Measurements from ENCODE around the gene DMD.

Gene DMD

DNA sequence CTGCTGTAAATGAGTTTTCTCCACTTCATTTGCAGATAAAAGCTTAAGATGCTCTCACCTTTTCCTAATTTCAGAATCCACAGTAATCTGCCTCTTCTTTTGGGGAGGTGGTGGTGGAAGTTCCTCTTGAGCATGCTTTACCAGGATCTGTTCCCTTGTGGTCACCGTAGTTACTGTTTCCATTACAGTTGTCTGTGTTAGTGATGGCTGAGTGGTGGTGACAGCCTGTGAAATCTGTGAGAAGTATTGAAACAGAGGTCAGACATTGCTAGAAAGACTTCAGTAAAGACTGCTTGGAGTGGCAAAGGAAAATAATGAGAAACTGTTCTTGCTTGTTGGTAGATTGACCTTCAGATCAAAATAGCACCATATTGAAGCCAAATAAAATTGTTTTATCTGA lies 666.2 kb downstream of the DMD start:
- TF ChIP-seq TAF1 (IDR thresholded peaks at IDR 0.05; ENCODE audit: borderline replicate concordance, insufficient read depth, low read length), result no peak
- TF ChIP-seq, protein P1, sequence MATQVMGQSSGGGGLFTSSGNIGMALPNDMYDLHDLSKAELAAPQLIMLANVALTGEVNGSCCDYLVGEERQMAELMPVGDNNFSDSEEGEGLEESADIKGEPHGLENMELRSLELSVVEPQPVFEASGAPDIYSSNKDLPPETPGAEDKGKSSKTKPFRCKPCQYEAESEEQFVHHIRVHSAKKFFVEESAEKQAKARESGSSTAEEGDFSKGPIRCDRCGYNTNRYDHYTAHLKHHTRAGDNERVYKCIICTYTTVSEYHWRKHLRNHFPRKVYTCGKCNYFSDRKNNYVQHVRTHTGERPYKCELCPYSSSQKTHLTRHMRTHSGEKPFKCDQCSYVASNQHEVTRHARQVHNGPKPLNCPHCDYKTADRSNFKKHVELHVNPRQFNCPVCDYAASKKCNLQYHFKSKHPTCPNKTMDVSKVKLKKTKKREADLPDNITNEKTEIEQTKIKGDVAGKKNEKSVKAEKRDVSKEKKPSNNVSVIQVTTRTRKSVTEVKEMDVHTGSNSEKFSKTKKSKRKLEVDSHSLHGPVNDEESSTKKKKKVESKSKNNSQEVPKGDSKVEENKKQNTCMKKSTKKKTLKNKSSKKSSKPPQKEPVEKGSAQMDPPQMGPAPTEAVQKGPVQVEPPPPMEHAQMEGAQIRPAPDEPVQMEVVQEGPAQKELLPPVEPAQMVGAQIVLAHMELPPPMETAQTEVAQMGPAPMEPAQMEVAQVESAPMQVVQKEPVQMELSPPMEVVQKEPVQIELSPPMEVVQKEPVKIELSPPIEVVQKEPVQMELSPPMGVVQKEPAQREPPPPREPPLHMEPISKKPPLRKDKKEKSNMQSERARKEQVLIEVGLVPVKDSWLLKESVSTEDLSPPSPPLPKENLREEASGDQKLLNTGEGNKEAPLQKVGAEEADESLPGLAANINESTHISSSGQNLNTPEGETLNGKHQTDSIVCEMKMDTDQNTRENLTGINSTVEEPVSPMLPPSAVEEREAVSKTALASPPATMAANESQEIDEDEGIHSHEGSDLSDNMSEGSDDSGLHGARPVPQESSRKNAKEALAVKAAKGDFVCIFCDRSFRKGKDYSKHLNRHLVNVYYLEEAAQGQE (IDR thresholded peaks at IDR 0.05; ENCODE audit: insufficient read depth in 1 of 2, low read depth in 2 of 2, low read length in 2 of 2), result no peak
- TF ChIP-seq SIN3A (IDR thresholded peaks at IDR 0.05; ENCODE audit: borderline replicate concordance, insufficient read depth, low read length), result no peak
- TF ChIP-seq POLR2AphosphoS5 (IDR thresholded peaks at IDR 0.05; ENCODE audit: low read depth, low read length), result no peak
- TF ChIP-seq FOXP2 (optimal IDR thresholded peaks at IDR 0.05; ENCODE audit: borderline replicate concordance, extremely low read depth, extremely low read length, insufficient read depth), result no peak

DNA sequence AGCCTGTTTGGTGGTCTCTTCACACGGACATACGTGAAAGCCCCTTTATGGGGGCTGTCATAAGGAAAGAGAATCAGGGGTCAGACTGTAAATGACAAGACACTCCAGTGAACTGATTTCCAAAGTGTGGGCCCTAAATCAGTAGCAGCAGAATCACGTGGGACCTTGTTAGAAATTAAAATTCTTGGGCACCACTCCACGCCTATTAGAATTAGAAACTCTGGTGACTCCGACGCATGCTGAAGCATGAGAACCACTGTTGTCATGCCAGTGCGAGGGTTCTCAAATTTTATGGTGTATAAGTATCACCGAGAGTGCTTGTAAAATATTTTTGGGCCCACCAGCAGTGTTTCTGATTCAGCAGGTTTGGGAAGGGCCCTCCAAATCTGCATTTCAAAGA lies 672.8 kb downstream of the DMD start:
- TF ChIP-seq SIN3A (IDR thresholded peaks at IDR 0.05; ENCODE audit: borderline replicate concordance, insufficient read depth, low read length), result no peak
- no peak for TF ChIP-seq FOXP2 (optimal IDR thresholded peaks at IDR 0.05; ENCODE audit: borderline replicate concordance, extremely low read depth, extremely low read length, insufficient read depth)
- no peak for TF ChIP-seq TAF1 (IDR thresholded peaks at IDR 0.05; ENCODE audit: borderline replicate concordance, insufficient read depth, low read length)
- no peak for TF ChIP-seq POLR2AphosphoS5 (IDR thresholded peaks at IDR 0.05; ENCODE audit: low read depth, low read length)
- TF ChIP-seq, protein P1 (IDR thresholded peaks at IDR 0.05; ENCODE audit: insufficient read depth in 1 of 2, low read depth in 2 of 2, low read length in 2 of 2), result no peak

DNA sequence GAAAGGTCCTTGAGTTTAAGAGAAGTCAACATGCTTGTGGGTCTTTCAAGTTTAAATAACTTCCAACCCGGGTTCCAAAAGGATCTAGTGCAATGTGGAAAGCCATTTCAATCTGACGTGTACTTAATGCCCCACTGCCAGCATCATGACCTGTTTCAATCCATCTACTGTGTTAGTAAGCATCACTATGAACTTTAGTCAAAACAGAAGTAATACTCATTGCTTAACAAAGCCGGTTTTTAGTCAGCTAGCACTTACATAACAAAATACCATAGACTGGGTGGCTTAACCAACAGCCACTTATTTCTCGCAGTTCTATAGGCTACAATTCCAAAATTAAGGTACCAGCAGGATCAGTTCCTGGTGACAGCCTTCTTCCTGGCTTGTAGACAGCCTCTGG lies 677.5 kb downstream of the DMD start:
- TF ChIP-seq, protein P1 (IDR thresholded peaks at IDR 0.05; ENCODE audit: insufficient read depth in 1 of 2, low read depth in 2 of 2, low read length in 2 of 2), result no peak
- TF ChIP-seq FOXP2 (optimal IDR thresholded peaks at IDR 0.05; ENCODE audit: borderline replicate concordance, extremely low read depth, extremely low read length, insufficient read depth) (no peak), TAF1 (IDR thresholded peaks at IDR 0.05; ENCODE audit: borderline replicate concordance, insufficient read depth, low read length) (no peak), SIN3A (IDR thresholded peaks at IDR 0.05; ENCODE audit: borderline replicate concordance, insufficient read depth, low read length) (no peak), POLR2AphosphoS5 (IDR thresholded peaks at IDR 0.05; ENCODE audit: low read depth, low read length) (no peak)

DNA sequence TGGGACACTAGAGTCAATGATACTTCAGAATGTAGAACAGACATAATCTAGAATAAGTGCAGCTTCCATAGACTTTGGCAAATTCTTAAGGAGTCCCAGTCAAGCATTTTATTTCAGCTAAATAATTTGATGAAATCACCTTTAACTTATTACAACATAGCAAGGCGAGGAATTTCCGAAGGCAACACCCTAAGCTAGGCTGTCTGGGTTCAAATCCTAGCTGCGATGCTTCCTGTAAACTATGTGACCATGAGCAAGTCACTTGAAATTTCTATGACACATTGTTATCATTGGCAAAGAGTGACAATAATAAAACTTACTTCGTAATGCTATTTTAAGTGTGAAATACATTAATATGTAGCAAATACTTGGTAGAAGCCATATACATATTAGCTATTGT lies 679.1 kb downstream of the DMD start:
- TF ChIP-seq POLR2AphosphoS5 (IDR thresholded peaks at IDR 0.05; ENCODE audit: low read depth, low read length), result no peak
- TF ChIP-seq, protein P1 (IDR thresholded peaks at IDR 0.05; ENCODE audit: insufficient read depth in 1 of 2, low read depth in 2 of 2, low read length in 2 of 2), result no peak
- no peak for TF ChIP-seq TAF1 (IDR thresholded peaks at IDR 0.05; ENCODE audit: borderline replicate concordance, insufficient read depth, low read length)
- no peak for TF ChIP-seq FOXP2 (optimal IDR thresholded peaks at IDR 0.05; ENCODE audit: borderline replicate concordance, extremely low read depth, extremely low read length, insufficient read depth)
- no peak for TF ChIP-seq SIN3A (IDR thresholded peaks at IDR 0.05; ENCODE audit: borderline replicate concordance, insufficient read depth, low read length)
